IPS-18c (cell line): ENCODE results near the gene PLOD1.

Experiments
- H3K4me3 ChIP-seq: 2 replicates; pipeline ENCODE4 v1.7.0; 2013; ENCODE audit warnings: low read depth, mild to moderate bottlenecking, low read length, moderate library complexity; ENCODE audit not compliant: insufficient read depth
- H3K9me3 ChIP-seq: one replicate; pipeline ENCODE4 v1.6.1; 2013; ENCODE audit warnings: mild to moderate bottlenecking, low read length, moderate library complexity; ENCODE audit not compliant: control insufficient read depth, insufficient read depth

The PLOD1 gene

GRCh38 chr1:11981378-11982009, 47.0 kb downstream of the PLOD1 start:
- Histone ChIP-seq H3K4me3 (peak overlapping the region; percentile 94), H3K9me3 (no peaks in the 10 kb centered on the region)

DNA sequence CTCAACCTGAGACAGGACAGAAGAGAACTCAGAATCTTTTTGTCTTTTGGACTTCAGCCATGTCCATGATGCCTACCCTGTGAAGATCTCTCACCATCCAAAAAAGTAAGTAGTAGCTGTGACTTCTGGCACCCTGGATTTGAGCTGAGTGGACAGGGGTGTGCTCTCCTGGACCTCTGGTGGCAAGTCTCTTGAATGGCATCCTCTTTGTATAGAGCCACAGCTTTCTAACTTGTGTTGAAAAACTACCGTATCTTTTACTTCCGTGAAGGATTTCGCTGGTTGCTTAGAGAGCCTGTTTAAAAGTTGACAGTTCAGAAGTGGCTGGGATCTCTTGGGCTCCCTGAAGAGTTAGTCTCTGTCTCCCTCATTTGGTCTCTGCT, 47.5 kb downstream of the PLOD1 start:
- Histone ChIP-seq H3K9me3 (no peaks in the 10 kb centered on the region), H3K4me3 (no peak overlapping the region)

GRCh38 chr1:11984121-11984520, 49.6 kb downstream of the PLOD1 start:
- Histone ChIP-seq H3K9me3 (no peaks in the 10 kb centered on the region), H3K4me3 (no peak overlapping the region)

DNA sequence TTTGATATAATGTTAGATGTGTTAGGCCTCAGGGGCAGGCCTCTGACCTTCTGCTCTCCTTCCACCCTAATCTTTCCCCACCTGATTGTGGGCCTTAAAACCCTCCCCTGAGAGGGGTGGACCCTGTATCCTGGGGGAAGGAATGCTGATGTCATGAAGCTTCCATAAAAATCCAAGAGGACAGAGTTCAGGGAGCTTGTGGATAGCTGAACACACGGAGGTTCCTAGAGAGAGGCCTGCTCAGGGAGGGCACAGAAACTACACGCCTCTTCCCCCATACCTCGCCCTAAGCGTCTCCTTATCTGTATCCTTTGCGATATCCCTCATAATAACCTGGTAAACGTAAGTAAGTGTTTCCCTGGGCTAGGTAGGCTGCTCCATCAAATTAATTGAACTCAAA, 50.1 kb downstream of the PLOD1 start:
- H3K4me3 ChIP-seq: no peak overlapping the region
- no peaks in the 10 kb centered on the region for H3K9me3 ChIP-seq

- H3K9me3 ChIP-seq: no peaks in the 10 kb centered on the region
- no peak overlapping the region for H3K4me3 ChIP-seq
Measured at GRCh38 chr1:11985171-11985570, 50.7 kb downstream of the PLOD1 start.

- H3K9me3 ChIP-seq: no peaks in the 10 kb centered on the region
- H3K4me3 ChIP-seq: no peak overlapping the region
Measured at GRCh38 chr1:11985851-11986250, 51.3 kb downstream of the PLOD1 start.

GRCh38 chr1:11989669-11990068, 55.2 kb downstream of the PLOD1 start:
- Histone ChIP-seq H3K4me3 (no peak overlapping the region), H3K9me3 (no peaks in the 10 kb centered on the region)

GRCh38 chr1:11990303-11991032, 56.0 kb downstream of the PLOD1 start:
- no peak overlapping the region for H3K4me3 ChIP-seq
- no peaks in the 10 kb centered on the region for H3K9me3 ChIP-seq

- no peaks in the 10 kb centered on the region for H3K9me3 ChIP-seq
- no peak overlapping the region for H3K4me3 ChIP-seq
Measured at GRCh38 chr1:11991969-11992676, 57.6 kb downstream of the PLOD1 start.

DNA sequence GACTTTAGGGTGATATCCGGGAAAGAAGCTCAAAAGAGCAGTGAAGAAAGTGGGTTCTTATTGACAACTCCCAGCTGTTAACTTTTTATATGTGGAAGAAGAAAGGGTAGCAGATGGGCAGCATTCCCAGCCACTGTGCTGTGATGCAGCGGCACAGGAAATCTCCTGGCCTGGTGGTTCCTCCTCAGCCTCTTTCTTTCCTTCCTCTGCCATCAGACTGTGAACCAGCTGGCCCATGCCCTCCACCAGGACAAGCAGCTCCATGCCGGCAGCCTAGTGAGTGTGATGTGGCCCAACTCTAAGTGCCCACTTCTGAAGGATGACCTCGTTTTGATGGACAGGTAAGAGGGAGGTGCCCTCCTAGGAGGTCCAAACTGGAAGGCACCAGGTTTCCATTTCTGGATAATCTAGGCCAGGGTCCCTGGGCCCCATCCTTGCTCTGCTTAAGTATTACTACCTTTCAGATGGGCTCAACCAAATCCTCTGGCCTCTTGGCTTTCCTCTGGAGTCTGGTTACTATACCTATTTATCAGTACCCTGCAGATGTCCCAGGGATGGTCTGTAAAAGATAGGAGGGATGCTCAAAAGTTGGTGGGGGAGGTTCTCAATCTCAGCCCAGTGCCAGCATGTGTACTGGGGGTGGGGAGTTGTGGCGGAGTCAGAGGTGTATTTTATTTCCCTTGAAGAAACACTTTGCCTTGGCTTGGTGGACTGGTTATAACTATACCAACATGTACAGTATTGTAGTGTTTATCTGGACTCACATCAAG, 62.7 kb downstream of the PLOD1 start:
- Histone ChIP-seq H3K4me3 (no peak overlapping the region), H3K9me3 (no peaks in the 10 kb centered on the region)

DNA sequence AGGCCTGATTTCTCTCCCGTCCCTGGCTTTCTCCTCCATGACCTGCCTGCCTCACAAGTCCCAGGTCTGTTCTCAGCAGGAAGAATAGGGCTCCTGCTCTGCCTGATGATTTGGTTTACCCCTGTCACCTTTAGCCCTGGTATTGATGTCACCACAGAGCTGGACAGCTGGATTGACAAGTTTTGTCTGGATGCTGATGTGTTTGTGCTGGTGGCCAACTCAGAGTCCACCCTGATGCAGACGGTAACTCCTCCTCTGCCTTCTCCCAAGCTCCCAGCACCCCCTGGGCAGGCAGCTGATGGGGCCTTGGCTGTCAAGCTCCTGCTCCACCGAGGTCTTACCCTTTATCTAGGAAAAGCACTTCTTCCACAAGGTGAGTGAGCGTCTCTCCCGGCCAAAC, 64.1 kb downstream of the PLOD1 start:
- Histone ChIP-seq H3K4me3 (no peak overlapping the region), H3K9me3 (no peaks in the 10 kb centered on the region)

GRCh38 chr1:11999236-11999635, 64.7 kb downstream of the PLOD1 start:
- Histone ChIP-seq H3K9me3 (no peaks in the 10 kb centered on the region), H3K4me3 (no peak overlapping the region)

- H3K9me3 ChIP-seq: no peaks in the 10 kb centered on the region
- H3K4me3 ChIP-seq: no peak overlapping the region
Measured at GRCh38 chr1:12001249-12001917, 66.9 kb downstream of the PLOD1 start.

DNA sequence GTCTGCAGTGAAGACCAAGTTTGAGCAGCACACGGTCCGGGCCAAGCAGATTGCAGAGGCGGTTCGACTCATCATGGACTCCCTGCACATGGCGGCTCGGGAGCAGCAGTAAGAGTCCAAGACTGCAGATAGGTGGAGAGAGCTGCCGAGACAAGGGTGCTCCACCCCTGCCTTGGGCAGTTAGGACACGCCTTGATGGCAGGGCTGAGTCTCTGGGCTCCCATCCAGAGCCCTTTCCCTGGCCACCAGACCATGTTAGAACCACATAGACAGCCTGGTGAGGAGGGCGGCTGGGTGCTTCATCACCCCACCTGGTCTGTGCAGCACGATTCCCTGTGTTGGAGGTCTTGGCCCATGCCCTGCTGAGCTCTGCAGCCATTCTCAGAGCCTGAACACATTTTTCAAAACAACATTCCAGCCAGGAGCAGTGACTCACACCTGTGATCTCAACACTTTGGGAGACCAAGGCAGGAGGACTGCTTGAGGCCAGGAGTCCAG, 67.5 kb downstream of the PLOD1 start:
- Histone ChIP-seq H3K4me3 (no peak overlapping the region), H3K9me3 (no peaks in the 10 kb centered on the region)

DNA sequence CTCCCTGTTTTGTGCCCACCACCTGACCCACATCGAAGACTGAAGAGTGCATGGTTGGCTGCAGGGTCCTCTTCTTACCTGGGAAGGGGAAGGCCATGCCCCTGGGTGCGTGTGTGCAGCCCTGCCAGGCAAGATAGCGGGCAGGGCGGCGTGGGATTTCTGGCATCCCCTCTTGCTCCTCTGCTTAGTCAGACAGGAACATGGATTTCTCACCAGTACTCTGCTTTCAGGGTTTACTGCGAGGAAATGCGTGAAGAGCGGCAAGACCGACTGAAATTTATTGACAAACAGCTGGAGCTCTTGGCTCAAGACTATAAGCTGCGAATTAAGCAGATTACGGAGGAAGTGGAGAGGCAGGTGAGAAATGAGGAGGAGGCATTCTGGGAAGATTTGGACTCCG, 69.2 kb downstream of the PLOD1 start:
- H3K9me3 ChIP-seq: peaks cover 4% of the 10 kb centered on the region

DNA sequence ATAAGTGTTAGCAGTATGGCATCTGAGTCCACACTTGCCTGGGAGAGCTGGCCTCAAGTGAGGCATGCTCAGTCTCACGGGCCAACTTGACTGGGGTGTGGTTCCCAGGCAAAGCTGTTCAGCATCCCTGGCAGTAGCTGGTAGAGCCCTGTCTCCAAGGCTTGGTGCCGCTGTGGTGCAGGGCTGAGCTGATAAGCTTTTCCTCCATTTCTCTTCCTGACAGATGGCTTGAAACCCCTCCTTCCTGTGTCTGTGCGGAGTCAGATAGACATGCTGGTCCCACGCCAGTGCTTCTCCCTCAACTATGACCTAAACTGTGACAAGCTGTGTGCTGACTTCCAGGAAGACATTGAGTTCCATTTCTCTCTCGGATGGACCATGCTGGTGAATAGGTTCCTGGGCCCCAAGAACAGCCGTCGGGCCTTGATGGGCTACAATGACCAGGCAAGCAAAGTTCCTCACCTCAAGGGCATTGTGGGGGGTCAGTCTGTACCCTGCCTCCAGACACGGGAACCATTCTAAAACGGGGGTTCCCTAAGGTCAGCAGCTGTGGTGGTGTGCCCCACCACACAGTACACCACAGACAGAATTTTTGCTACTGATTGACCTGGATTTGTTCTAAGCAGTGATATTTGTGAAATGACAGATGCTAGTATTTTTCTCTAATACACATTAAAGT, 71.1 kb downstream of the PLOD1 start:
- Histone ChIP-seq H3K9me3 (peaks cover 4% of the 10 kb centered on the region), H3K4me3 (no peak overlapping the region)

More for the DNA sequence above, 69.2 kb downstream of the PLOD1 start:
- no peak overlapping the region for H3K4me3 ChIP-seq
